WERI-Rb-1 (cell line): ENCODE measurements around the gene PNP.
"Not testable (repeated sequence)": the region's sequence is repeated elsewhere in the genome, so short reads cannot be mapped to it uniquely, and the experiment has no call there.

Source experiments
- DNase-seq: peaks from one replicate; pipeline ENCODE4 v3.0.0-alpha.2; 2020
- H3K27ac ChIP-seq: fragments of 250-450 bp; sonication (Bioruptor Pico); 2 replicates; pipeline ENCODE4 v1.5.1; 2020; ENCODE audit warnings: mild to moderate bottlenecking, moderate library complexity
- H3K27me3 ChIP-seq: fragments of 250-450 bp; sonication (Bioruptor Pico); 2 replicates; pipeline ENCODE4 v1.5.1; 2021; ENCODE audit warnings: mild to moderate bottlenecking, low read depth, moderate library complexity; ENCODE audit not compliant: insufficient read depth, severe bottlenecking
- H3K36me3 ChIP-seq: fragments of 250-450 bp; sonication (Bioruptor Pico); 2 replicates; pipeline ENCODE4 v1.5.1; 2020; ENCODE audit warnings: mild to moderate bottlenecking, moderate library complexity
- H3K4me3 ChIP-seq: 2 replicates; pipeline ENCODE4 v1.5.1; 2011; ENCODE audit warnings: low read depth, mild to moderate bottlenecking, control low read depth, low read length
- H3K9me3 ChIP-seq: fragments of 250-450 bp; sonication (Bioruptor Pico); 2 replicates; pipeline ENCODE4 v1.5.1; 2021; ENCODE audit warnings: mild to moderate bottlenecking, moderate library complexity; ENCODE audit not compliant: severe bottlenecking
- TF ChIP-seq, protein P1 (sequence below): IDR thresholded peaks from 2 replicates; pipeline ENCODE4 v1.5.1; 2011; ENCODE audit warnings: low read depth, mild to moderate bottlenecking, control low read depth, inconsistent platforms, low read length

PNP gene

GRCh38 chr14:20498622-20499021 is 29.4 kb downstream of the PNP start:
- no peaks in the 10 kb centered on the region for H3K36me3 ChIP-seq
- no peaks in the 10 kb centered on the region for H3K9me3 ChIP-seq
- no peak overlapping the region for H3K4me3 ChIP-seq
- no peak overlapping the region for H3K27ac ChIP-seq
- TF ChIP-seq, protein P1, sequence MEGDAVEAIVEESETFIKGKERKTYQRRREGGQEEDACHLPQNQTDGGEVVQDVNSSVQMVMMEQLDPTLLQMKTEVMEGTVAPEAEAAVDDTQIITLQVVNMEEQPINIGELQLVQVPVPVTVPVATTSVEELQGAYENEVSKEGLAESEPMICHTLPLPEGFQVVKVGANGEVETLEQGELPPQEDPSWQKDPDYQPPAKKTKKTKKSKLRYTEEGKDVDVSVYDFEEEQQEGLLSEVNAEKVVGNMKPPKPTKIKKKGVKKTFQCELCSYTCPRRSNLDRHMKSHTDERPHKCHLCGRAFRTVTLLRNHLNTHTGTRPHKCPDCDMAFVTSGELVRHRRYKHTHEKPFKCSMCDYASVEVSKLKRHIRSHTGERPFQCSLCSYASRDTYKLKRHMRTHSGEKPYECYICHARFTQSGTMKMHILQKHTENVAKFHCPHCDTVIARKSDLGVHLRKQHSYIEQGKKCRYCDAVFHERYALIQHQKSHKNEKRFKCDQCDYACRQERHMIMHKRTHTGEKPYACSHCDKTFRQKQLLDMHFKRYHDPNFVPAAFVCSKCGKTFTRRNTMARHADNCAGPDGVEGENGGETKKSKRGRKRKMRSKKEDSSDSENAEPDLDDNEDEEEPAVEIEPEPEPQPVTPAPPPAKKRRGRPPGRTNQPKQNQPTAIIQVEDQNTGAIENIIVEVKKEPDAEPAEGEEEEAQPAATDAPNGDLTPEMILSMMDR, result no peak
- no peaks in the 10 kb centered on the region for H3K27me3 ChIP-seq
- no peak for DNase-seq

DNA sequence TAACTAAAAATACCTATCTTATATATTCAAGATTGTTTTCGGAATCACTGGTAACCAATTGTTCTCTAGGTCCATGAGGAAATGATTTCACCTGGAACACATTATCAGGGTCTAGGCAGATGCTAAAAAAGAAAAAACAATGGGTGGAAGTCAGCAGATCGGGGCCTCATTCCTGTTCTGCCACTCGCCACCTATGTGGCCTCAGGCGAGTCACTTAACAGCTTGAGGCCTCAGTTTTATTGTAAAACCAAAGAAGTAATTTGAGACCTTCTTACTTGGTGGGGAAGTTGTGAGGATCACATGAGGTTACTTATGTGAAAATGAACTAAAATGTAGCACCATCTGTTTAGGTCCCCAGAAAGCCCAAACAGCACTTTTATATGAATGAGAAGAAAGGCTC is 29.9 kb downstream of the PNP start:
- Histone ChIP-seq H3K27me3 (no peaks in the 10 kb centered on the region), H3K4me3 (no peak overlapping the region), H3K36me3 (no peaks in the 10 kb centered on the region), H3K9me3 (no peaks in the 10 kb centered on the region), H3K27ac (no peak overlapping the region)
- TF ChIP-seq, protein P1, result no peak
- no peak for DNase-seq

DNA sequence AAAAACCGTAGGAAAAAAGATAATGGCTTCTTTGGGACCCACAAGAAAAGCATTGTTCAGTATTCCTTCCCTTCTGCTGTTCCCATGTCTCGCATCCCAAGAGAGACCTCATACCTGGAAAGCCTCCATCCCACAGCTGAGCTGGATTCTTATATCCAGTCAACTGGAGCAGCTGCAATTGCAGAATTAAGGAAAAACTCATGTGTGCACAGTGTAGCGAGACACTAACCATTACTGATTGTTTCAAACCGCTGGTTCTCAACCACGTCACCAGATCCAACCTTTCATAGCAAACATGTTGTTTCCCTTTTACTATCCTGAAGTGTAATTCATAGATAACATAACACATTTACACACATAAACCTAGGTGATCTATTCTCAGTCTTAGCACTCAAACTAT is 30.7 kb downstream of the PNP start:
- DNase-seq, result no peak

GRCh38 chr14:20501346-20501745 is 32.1 kb downstream of the PNP start:
- TF ChIP-seq, protein P1, result no peak
- DNase-seq, result no peak

More for the DNA sequence above, 30.7 kb downstream of the PNP start:
- no peak overlapping the region for H3K4me3 ChIP-seq
- no peaks in the 10 kb centered on the region for H3K27me3 ChIP-seq
- H3K36me3 ChIP-seq, result no peaks in the 10 kb centered on the region
- TF ChIP-seq, protein P1, result no peak
- no peaks in the 10 kb centered on the region for H3K9me3 ChIP-seq
- H3K27ac ChIP-seq, result no peak overlapping the region

DNA sequence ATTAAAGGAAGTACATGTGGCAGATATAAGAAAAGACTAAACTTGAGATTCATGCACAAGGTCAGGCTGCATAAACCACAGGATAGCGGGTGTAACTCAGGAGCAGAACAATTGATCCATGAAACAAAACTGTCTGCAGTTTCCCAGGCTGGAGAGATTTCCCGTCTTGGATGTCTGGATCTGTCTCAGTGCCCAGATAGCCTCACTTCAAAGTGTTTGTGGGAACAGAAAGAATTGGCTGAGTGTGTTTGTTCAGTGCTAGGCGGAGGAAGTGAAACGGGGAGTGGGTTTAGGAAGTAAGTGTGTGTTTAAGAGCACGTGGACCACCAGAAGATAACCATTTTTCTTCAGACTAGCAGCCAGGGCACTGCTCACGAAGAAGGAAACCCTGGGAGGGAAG is 34.7 kb downstream of the PNP start:
- H3K4me3 ChIP-seq, result no peak overlapping the region
- no peak overlapping the region for H3K27ac ChIP-seq
- H3K36me3 ChIP-seq, result no peaks in the 10 kb centered on the region
- H3K9me3 ChIP-seq, result no peaks in the 10 kb centered on the region
- TF ChIP-seq, protein P1, result no peak
- DNase-seq, result no peak
- no peaks in the 10 kb centered on the region for H3K27me3 ChIP-seq

More at GRCh38 chr14:20501346-20501745, 32.1 kb downstream of the PNP start:
- Histone ChIP-seq H3K4me3 (no peak overlapping the region), H3K36me3 (no peaks in the 10 kb centered on the region), H3K27ac (no peak overlapping the region), H3K9me3 (no peaks in the 10 kb centered on the region), H3K27me3 (no peaks in the 10 kb centered on the region)

DNA sequence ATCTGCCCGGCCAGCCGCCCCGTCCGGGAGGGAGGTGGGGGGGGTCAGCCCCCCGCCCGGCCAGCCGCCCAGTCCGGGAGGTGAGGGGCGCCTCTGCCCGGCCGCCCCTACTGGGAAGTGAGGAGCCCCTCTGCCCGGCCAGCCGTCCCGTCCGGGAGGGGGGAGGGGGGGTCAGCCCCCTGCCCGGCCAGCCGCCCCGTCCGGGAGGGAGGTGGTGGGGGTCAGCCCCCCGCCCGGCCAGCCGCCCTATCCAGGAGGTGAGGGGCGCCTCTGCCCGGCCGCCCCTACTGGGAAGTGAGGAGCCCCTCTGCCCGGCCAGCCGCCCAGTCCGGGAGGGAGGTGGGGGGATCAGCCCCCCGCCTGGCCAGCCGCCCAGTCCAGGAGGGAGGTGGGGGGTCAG is 37.1 kb downstream of the PNP start:
- DNase-seq, H3K4me3 ChIP-seq: not testable (repeated sequence)

GRCh38 chr14:20506752-20507151 is 37.5 kb downstream of the PNP start:
- not testable (repeated sequence) for H3K4me3 ChIP-seq, H3K9me3 ChIP-seq, H3K36me3 ChIP-seq, H3K27ac ChIP-seq, DNase-seq
- H3K27me3 ChIP-seq, result peaks cover 13% of the 10 kb centered on the region

More for the DNA sequence above, 37.1 kb downstream of the PNP start:
- H3K27ac ChIP-seq, H3K36me3 ChIP-seq, H3K27me3 ChIP-seq, H3K9me3 ChIP-seq: not testable (repeated sequence)

DNA sequence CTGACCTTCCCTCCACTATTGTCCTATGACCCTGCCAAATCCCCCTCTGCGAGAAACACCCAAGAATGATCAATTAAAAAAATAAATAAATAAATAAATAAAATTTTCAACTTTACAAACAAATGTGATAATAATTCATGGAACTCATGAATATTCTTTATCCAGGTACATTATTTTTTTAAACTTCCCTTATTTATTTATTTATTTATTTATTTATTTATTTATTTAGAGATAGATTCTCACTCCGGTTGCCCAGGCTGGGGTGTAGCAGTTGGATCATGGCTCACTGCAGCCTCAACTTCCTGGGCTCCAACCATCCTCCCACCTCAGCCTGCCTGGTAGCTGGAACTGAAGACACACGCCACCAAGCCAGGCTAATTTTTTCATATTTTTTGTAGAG is 38.3 kb downstream of the PNP start:
- not testable (repeated sequence) for H3K36me3 ChIP-seq, H3K9me3 ChIP-seq, H3K27ac ChIP-seq, H3K4me3 ChIP-seq, DNase-seq
- H3K27me3 ChIP-seq, result peaks cover 17% of the 10 kb centered on the region
